OCI-LY7 (cell line): ENCODE results near the gene CD302. TPM values are rescaled to one million over a fixed set of nuclear protein-coding genes. Genes with fewer than 3 reads are reported as not detected.

Source experiments
- BruUV-seq: library from RNA; stranded (reverse); fragments of 400-500 nt; replicated peaks from 2 replicates; lab custom pipeline; 2021; lab: Mats Ljungman, UMichigan
- CTCF ChIA-PET: fragments of 300-600 bp; sonication (Branson Sonifier 250); formaldehyde crosslinking; loops from one replicate; lab custom pipeline; 2022; ENCODE audit warnings: antibody characterized with exemption; ENCODE audit not compliant: unreplicated experiment; lab: Charles Lee
- POLR2A ChIA-PET: fragments of 300-600 bp; sonication (Branson Sonifier 250); formaldehyde crosslinking; loops from one replicate; lab custom pipeline; 2022; ENCODE audit warnings: antibody characterized with exemption; lab: Charles Lee
- DNase-seq: peaks from one replicate; pipeline ENCODE4 v3.0.0-alpha.2; 2015; ENCODE audit warnings: low spot score
- H2AFZ ChIP-seq: fragments of 200-600 bp; sonication (generic), shearing (Covaris generic); 2 replicates; pipeline ENCODE4 v1.6.1; 2014; ENCODE audit warnings: mild to moderate bottlenecking, antibody characterized with exemption, low read length, moderate library complexity
- H3K27ac ChIP-seq: fragments of 200-600 bp; sonication (generic); 2 replicates; pipeline ENCODE4 v1.5.1; 2014; ENCODE audit warnings: mixed run types, low read depth, mild to moderate bottlenecking, moderate library complexity, low read length, inconsistent platforms; ENCODE audit not compliant: poor library complexity, severe bottlenecking
- H3K36me3 ChIP-seq: fragments of 200-600 bp; sonication (generic); 2 replicates; pipeline ENCODE4 v1.6.1; 2014; ENCODE audit warnings: mild to moderate bottlenecking, antibody characterized with exemption, low read length, moderate library complexity, mixed read lengths; ENCODE audit not compliant: insufficient read depth
- H3K4me1 ChIP-seq: fragments of 200-600 bp; sonication (generic); 2 replicates; pipeline ENCODE4 v1.5.1; 2014; ENCODE audit warnings: mild to moderate bottlenecking, low read length; ENCODE audit not compliant: insufficient read depth, poor library complexity, severe bottlenecking
- H3K4me2 ChIP-seq: fragments of 200-600 bp; sonication (generic); 2 replicates; pipeline ENCODE4 v1.6.1; 2014; ENCODE audit warnings: mild to moderate bottlenecking, low read length
- H3K4me3 ChIP-seq: fragments of 200-600 bp; sonication (generic); 2 replicates; pipeline ENCODE4 v1.5.1; 2014; ENCODE audit warnings: mild to moderate bottlenecking, low read depth, low read length; ENCODE audit not compliant: poor library complexity, severe bottlenecking
- H3K79me2 ChIP-seq: fragments of 200-600 bp; sonication (generic); 2 replicates; pipeline ENCODE4 v1.6.1; 2016; ENCODE audit warnings: low read depth, mild to moderate bottlenecking, low read length, moderate library complexity, mixed read lengths; ENCODE audit not compliant: insufficient read depth
- H3K9me2 ChIP-seq: fragments of 200-600 bp; sonication (generic); 2 replicates; pipeline ENCODE4 v1.6.1; 2016; ENCODE audit warnings: mild to moderate bottlenecking, low read length, mixed read lengths; ENCODE audit not compliant: insufficient read depth
- H3K9me3 ChIP-seq: fragments of 200-600 bp; sonication (generic); 2 replicates; pipeline ENCODE4 v1.6.1; 2014; ENCODE audit warnings: mild to moderate bottlenecking, mixed run types, low read length, mixed read lengths
- H4K20me1 ChIP-seq: fragments of 200-600 bp; sonication (generic); 2 replicates; pipeline ENCODE4 v1.6.1; 2014; ENCODE audit warnings: mild to moderate bottlenecking, antibody characterized with exemption, low read length, moderate library complexity, mixed read lengths; ENCODE audit not compliant: insufficient read depth
- CTCF ChIP-seq: fragments of 200-600 bp; sonication (generic); conservative IDR thresholded peaks from 2 replicates; pipeline ENCODE4 v1.5.1; 2014; ENCODE audit warnings: mild to moderate bottlenecking, antibody characterized with exemption, low read length, moderate library complexity, mixed read lengths
- EZH2phosphoT487 ChIP-seq: fragments of 200-600 bp; sonication (generic); IDR thresholded peaks from 2 replicates; pipeline ENCODE4 v1.6.1; 2018; ENCODE audit warnings: low read depth, borderline replicate concordance, mild to moderate bottlenecking, mixed run types, antibody characterized with exemption, low read length, moderate library complexity, mixed read lengths
- intact Hi-C: fragments of 100-400 bp; cut with micrococcal nuclease; formaldehyde crosslinking; loops from one replicate; pipeline ENCODE4 v1.10.0; 2022; ENCODE audit not compliant: unreplicated experiment
- total RNA-seq, 2 experiments: library from RNA; depleted of rRNA in 1 of 2; stranded (reverse); fragments of >200 nt in 1 of 2; shearing (Covaris generic) in 1 of 2; gene quantifications; 2 replicates each; pipeline ENCODE4 v1.2.3, GENCODE V29; 2014 to 2022

The CD302 gene
- total RNA-seq, 2 experiments from 2014 or later = not detected

- H4K20me1 ChIP-seq = no peaks in the 10 kb centered on the region
- POLR2A ChIA-PET = no interaction called here
- H3K27ac ChIP-seq = no peak overlapping the region
- TF ChIP-seq CTCF (no peak), EZH2phosphoT487 (no peak)
- intact Hi-C loops = no loop called here
- no peaks in the 10 kb centered on the region for H3K36me3 ChIP-seq
- no peak for DNase-seq
- no peaks in the 10 kb centered on the region for H3K79me2 ChIP-seq
- H3K4me3 ChIP-seq = no peak overlapping the region
- H2AFZ ChIP-seq = no peak overlapping the region
- H3K4me2 ChIP-seq = no peak overlapping the region
- H3K9me3 ChIP-seq = no peaks in the 10 kb centered on the region
- H3K9me2 ChIP-seq = no peaks in the 10 kb centered on the region
- no peaks in the 10 kb centered on the region for H3K4me1 ChIP-seq
- no TSS peak for BruUV-seq
- CTCF ChIA-PET = no interaction called here
These were observed 4.7 kb downstream of the CD302 start for GRCh38 chr2:159793326-159793725.

- BruUV-seq = no TSS peak
- ChIA-PET CTCF (no interaction called here), POLR2A (interaction anchor here (0.7 kb wide), 1 partner anchor 31 kb away, joined by 3 read pairs; no protein-coding TSS in a partner anchor)
- Histone ChIP-seq H3K36me3 (no peaks in the 10 kb centered on the region), H3K9me3 (no peaks in the 10 kb centered on the region), H3K4me2 (no peak overlapping the region), H3K79me2 (no peaks in the 10 kb centered on the region), H3K4me1 (no peaks in the 10 kb centered on the region), H3K27ac (no peak overlapping the region), H3K4me3 (no peak overlapping the region), H2AFZ (no peak overlapping the region), H3K9me2 (no peaks in the 10 kb centered on the region), H4K20me1 (no peaks in the 10 kb centered on the region)
- no peak for TF ChIP-seq CTCF
- no peak for TF ChIP-seq EZH2phosphoT487
- intact Hi-C loops = no loop called here
- DNase-seq = no peak
These were observed 5.4 kb downstream of the CD302 start for GRCh38 chr2:159792599-159792998.

GRCh38 chr2:159792036-159792435 is 6.0 kb downstream of the CD302 start:
- Histone ChIP-seq H3K4me2 (no peak overlapping the region), H3K9me2 (no peaks in the 10 kb centered on the region), H3K4me1 (no peaks in the 10 kb centered on the region), H2AFZ (no peak overlapping the region), H3K9me3 (no peaks in the 10 kb centered on the region), H3K36me3 (no peaks in the 10 kb centered on the region), H3K4me3 (no peak overlapping the region), H4K20me1 (no peaks in the 10 kb centered on the region), H3K27ac (no peak overlapping the region), H3K79me2 (no peaks in the 10 kb centered on the region)
- intact Hi-C loops = no loop called here
- ChIA-PET POLR2A (interaction anchor here (0.6 to 0.7 kb wide), 3 partner anchors 30 to 321 kb away, joined by 3 read pairs; no protein-coding TSS in a partner anchor), CTCF (no interaction called here)
- no TSS peak for BruUV-seq
- no peak for TF ChIP-seq CTCF
- no peak for TF ChIP-seq EZH2phosphoT487
- DNase-seq = no peak
